ENCODE measurements around the gene ZSWIM5. TPM values are rescaled to one million over a fixed set of nuclear protein-coding genes. Genes with fewer than 3 reads are reported as not detected.
"Not testable (repeated sequence)": the region's sequence is repeated elsewhere in the genome, so short reads cannot be mapped to it uniquely, and the experiment has no call there.

The ZSWIM5 gene
- total RNA-seq, 1 experiment from 2014 or later, result 0.40 TPM

DNA sequence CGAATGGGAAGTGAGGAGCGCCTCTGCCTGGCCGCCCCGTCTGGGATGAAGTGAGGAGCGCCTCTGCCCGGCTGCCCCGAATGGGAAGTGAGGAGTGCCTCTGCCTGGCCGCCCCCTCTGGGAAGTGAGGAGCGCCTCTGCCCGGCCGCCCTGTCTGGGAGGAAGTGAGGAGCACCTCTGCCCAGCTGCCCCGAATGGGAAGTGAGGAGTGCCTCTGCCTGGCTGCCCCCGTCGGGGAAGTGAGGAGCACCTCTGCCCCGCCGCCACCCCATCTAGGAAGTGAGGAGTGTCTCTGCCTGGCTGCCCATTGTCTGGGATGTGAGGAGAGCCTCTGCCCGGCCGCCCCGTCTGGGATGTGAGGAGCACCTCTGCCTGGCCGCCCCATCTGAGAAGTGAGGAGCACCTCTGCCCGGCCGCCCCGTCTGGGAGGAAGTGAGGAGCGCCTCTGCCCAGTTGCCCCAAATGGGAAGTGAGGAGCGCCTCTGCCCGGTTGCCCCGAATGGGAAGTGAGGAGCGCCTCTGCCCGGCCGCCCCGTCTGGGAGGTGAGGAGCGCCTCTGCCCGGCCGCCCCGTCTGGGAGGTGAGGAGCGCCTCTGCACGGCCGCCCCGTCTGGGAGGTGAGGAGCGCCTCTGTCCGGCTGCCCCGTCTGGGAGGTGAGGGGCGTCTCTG lies 100.8 kb downstream of the ZSWIM5 start:
- H3K4me1 Mint-ChIP-seq (ENCODE audit: low read depth, unreplicated experiment); CTCF ChIA-PET; DNase-seq; H3K9me3 Mint-ChIP-seq (ENCODE audit: low read depth, unreplicated experiment); BruUV-seq (replicated peaks); H3K27ac Mint-ChIP-seq (ENCODE audit: unreplicated experiment); intact Hi-C loops (cut with micrococcal nuclease; ENCODE audit: unreplicated experiment); H3K36me3 Mint-ChIP-seq (ENCODE audit: insufficient read depth, unreplicated experiment); H3K4me3 Mint-ChIP-seq (ENCODE audit: low read depth, unreplicated experiment): not testable (repeated sequence)
- H3K27me3 Mint-ChIP-seq (ENCODE audit: unreplicated experiment), result peaks cover 16% of the 10 kb centered on the region

DNA sequence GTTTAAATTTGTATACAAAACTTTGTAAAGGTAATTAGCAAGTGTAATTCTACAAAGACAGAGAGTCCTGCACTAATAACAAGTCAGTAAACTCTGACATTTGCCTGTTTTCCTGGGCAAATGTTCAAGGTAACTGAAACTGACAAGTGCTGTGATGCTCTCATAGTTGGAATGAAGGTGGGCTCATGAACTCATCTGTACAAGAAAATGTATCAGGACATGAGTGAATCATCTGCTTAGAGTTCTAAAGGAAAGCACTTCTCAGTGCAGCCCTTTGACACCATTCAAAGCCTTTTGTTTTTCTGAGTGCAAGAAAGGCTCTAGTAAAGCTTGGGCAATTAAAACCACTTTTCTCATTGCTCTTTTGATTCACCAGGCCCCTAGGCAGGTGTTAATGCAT lies 102.9 kb downstream of the ZSWIM5 start:
- Mint-ChIP-seq H3K27ac (ENCODE audit: unreplicated experiment) (no peak overlapping the region), H3K36me3 (ENCODE audit: insufficient read depth, unreplicated experiment) (no peaks in the 10 kb centered on the region)

DNA sequence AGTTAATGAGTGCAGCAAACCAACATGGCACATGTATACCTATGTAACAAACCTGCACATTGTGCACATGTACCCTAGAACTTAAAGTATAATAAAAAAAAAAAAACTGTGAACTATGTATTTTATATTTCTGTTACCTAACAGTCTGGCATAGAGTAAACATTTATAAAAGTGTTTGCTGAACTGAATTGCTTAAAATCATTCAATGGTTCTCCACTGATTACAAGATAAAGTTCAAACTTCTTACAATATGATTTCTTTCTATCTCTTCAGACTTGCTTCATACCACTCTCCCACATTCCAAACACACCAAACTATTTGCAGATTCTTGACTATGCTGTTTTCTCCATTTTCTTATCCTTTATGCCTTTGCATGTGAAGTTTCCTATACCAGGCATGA lies 104.5 kb downstream of the ZSWIM5 start:
- peaks cover 33% of the 10 kb centered on the region for H3K27me3 Mint-ChIP-seq (ENCODE audit: unreplicated experiment)
- no peaks in the 10 kb centered on the region for H3K9me3 Mint-ChIP-seq (ENCODE audit: low read depth, unreplicated experiment)
- CTCF ChIA-PET, result no interaction called here
- no peaks in the 10 kb centered on the region for H3K36me3 Mint-ChIP-seq (ENCODE audit: insufficient read depth, unreplicated experiment)
- intact Hi-C loops (cut with micrococcal nuclease; ENCODE audit: unreplicated experiment), result no loop called here
- TF ChIP-seq, protein P1, sequence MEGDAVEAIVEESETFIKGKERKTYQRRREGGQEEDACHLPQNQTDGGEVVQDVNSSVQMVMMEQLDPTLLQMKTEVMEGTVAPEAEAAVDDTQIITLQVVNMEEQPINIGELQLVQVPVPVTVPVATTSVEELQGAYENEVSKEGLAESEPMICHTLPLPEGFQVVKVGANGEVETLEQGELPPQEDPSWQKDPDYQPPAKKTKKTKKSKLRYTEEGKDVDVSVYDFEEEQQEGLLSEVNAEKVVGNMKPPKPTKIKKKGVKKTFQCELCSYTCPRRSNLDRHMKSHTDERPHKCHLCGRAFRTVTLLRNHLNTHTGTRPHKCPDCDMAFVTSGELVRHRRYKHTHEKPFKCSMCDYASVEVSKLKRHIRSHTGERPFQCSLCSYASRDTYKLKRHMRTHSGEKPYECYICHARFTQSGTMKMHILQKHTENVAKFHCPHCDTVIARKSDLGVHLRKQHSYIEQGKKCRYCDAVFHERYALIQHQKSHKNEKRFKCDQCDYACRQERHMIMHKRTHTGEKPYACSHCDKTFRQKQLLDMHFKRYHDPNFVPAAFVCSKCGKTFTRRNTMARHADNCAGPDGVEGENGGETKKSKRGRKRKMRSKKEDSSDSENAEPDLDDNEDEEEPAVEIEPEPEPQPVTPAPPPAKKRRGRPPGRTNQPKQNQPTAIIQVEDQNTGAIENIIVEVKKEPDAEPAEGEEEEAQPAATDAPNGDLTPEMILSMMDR (IDR thresholded peaks at IDR 0.05; ENCODE audit: unreplicated experiment), result no peak
- H3K4me3 Mint-ChIP-seq (ENCODE audit: low read depth, unreplicated experiment), result no peak overlapping the region
- peak overlapping the region; percentile 10 for H3K27ac Mint-ChIP-seq (ENCODE audit: unreplicated experiment)
- no peaks in the 10 kb centered on the region for H3K4me1 Mint-ChIP-seq (ENCODE audit: low read depth, unreplicated experiment)
- DNase-seq, result no peak
- no TSS peak for BruUV-seq (replicated peaks)

More for the DNA sequence above, 102.9 kb downstream of the ZSWIM5 start:
- H3K27me3 Mint-ChIP-seq (ENCODE audit: unreplicated experiment), result peaks cover 29% of the 10 kb centered on the region
- TF ChIP-seq, protein P1 (IDR thresholded peaks at IDR 0.05; ENCODE audit: unreplicated experiment), result no peak
- no peaks in the 10 kb centered on the region for H3K9me3 Mint-ChIP-seq (ENCODE audit: low read depth, unreplicated experiment)
- DNase-seq, result no peak
- H3K4me3 Mint-ChIP-seq (ENCODE audit: low read depth, unreplicated experiment), result no peak overlapping the region
- no TSS peak for BruUV-seq (replicated peaks)
- H3K4me1 Mint-ChIP-seq (ENCODE audit: low read depth, unreplicated experiment), result no peaks in the 10 kb centered on the region
- intact Hi-C loops (cut with micrococcal nuclease; ENCODE audit: unreplicated experiment), result no loop called here
- CTCF ChIA-PET, result no interaction called here

DNA sequence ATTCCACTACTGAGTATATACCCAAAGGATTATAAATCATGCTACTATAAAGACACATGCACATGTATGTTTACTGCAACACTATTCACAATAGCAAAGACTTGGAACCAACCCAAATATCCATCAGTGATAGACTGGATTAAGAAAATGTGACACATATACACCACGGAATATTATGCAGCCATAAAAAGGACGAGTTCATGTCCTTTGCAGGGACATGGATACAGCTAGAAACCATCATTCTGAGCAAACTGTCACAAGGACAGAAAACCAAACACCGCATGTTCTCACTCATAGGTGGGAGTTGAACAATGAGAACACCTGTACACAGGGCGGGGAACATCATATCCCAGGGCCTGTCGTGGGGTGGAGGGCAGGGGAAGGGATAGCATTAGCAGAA lies 104.9 kb downstream of the ZSWIM5 start:
- peaks cover 33% of the 10 kb centered on the region for H3K27me3 Mint-ChIP-seq (ENCODE audit: unreplicated experiment)
- CTCF ChIA-PET; H3K4me1 Mint-ChIP-seq (ENCODE audit: low read depth, unreplicated experiment); H3K4me3 Mint-ChIP-seq (ENCODE audit: low read depth, unreplicated experiment); H3K9me3 Mint-ChIP-seq (ENCODE audit: low read depth, unreplicated experiment); BruUV-seq (replicated peaks); intact Hi-C loops (cut with micrococcal nuclease; ENCODE audit: unreplicated experiment); H3K27ac Mint-ChIP-seq (ENCODE audit: unreplicated experiment); H3K36me3 Mint-ChIP-seq (ENCODE audit: insufficient read depth, unreplicated experiment); DNase-seq: not testable (repeated sequence)

DNA sequence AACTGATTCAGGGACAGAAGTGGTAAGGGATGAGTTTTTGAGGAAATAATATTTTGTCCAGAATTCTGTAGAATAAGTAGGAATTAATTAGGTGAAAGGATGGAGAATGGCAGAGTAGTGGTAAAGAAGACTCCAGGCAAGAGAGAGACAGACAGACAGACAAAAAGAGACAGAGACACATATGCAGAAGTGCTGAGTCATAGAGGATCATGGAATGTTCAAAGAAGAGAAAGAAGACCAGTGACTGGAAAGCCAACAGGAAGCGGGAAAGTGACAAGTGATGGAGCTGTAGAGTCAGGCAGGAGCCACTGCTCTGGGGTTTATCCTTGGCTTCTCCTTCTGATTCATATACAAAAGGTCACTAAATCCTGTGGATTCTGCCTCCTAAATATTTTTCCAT lies 108.5 kb downstream of the ZSWIM5 start:
- TF ChIP-seq, protein P1 (IDR thresholded peaks at IDR 0.05; ENCODE audit: unreplicated experiment), result no peak
- Mint-ChIP-seq H3K27ac (ENCODE audit: unreplicated experiment) (no peak overlapping the region), H3K4me1 (ENCODE audit: low read depth, unreplicated experiment) (no peaks in the 10 kb centered on the region), H3K36me3 (ENCODE audit: insufficient read depth, unreplicated experiment) (no peaks in the 10 kb centered on the region), H3K27me3 (ENCODE audit: unreplicated experiment) (peaks cover 33% of the 10 kb centered on the region), H3K4me3 (ENCODE audit: low read depth, unreplicated experiment) (no peak overlapping the region), H3K9me3 (ENCODE audit: low read depth, unreplicated experiment) (no peaks in the 10 kb centered on the region)
- no TSS peak for BruUV-seq (replicated peaks)
- DNase-seq, result no peak
- intact Hi-C loops (cut with micrococcal nuclease; ENCODE audit: unreplicated experiment), result no loop called here
- CTCF ChIA-PET, result no interaction called here

Data from Calu3 (cell line).